IMR-90 (cell line): ENCODE results near the gene SMIM12. TPM values are rescaled to one million over a fixed set of nuclear protein-coding genes. Genes with fewer than 3 reads are reported as not detected.
A peak's percentile ranks its signal among the peaks of the same experiment; 100 is the strongest.

ENCODE experiments used
- ATAC-seq: fragments of 200-7000 bp; cut with Tn5 transposase; 2 replicates; pipeline ENCODE4 v1.9.1; 2020; ENCODE audit warnings: low read depth, mild to moderate bottlenecking, moderate library complexity
- Bru-seq: library from RNA; stranded (reverse); fragments of 400-500 nt; gene quantifications from one replicate; lab custom pipeline; 2021; lab: Mats Ljungman, UMichigan
- BruChase-seq, 2 experiments: library from RNA; stranded (reverse); fragments of 400-500 nt; gene quantifications; one replicate each; lab custom pipeline; 2021; lab: Mats Ljungman, UMichigan
- BruUV-seq: library from RNA; stranded (reverse); fragments of 400-500 nt; replicated peaks from 2 replicates; lab custom pipeline; 2021; lab: Mats Ljungman, UMichigan
- CTCF ChIA-PET: fragments of 300-600 bp; formaldehyde crosslinking; extraction: SDS; loops from one replicate; lab custom pipeline; 2021; ENCODE audit warnings: antibody characterized with exemption; lab: Yijun Ruan, JAX
- POLR2A ChIA-PET: fragments of 300-600 bp; sonication (Branson Sonifier 250); formaldehyde crosslinking; loops from one replicate; lab custom pipeline; 2022; ENCODE audit warnings: antibody characterized with exemption; ENCODE audit not compliant: unreplicated experiment; lab: Charles Lee
- DNase-seq: peaks from one replicate; pipeline ENCODE4 v3.0.0; 2013
- H2AFZ ChIP-seq: replicated peaks from 2 replicates; pipeline ENCODE3; 2013; ENCODE audit warnings: low read length, mild to moderate bottlenecking; ENCODE audit not compliant: poor library complexity
- H2AK5ac ChIP-seq: 2 replicates; pipeline ENCODE4 v1.6.1; 2013; ENCODE audit warnings: low read depth, low read length, inconsistent platforms
- H2AK9ac ChIP-seq: replicated peaks from 2 replicates; pipeline ENCODE3; 2013; ENCODE audit warnings: mild to moderate bottlenecking, low read depth, low read length, moderate library complexity; ENCODE audit not compliant: poor library complexity
- H2BK120ac ChIP-seq: 2 replicates; pipeline ENCODE4 v1.6.1; 2013; ENCODE audit warnings: low read depth, low read length, inconsistent platforms
- H2BK15ac ChIP-seq: 3 replicates; pipeline ENCODE4 v1.6.1; 2013; ENCODE audit warnings: low read depth, low read length, inconsistent platforms
- H2BK20ac ChIP-seq: 2 replicates; pipeline ENCODE4 v1.6.1; 2013; ENCODE audit warnings: low read depth, mild to moderate bottlenecking, inconsistent platforms, low read length, moderate library complexity
- H2BK5ac ChIP-seq: 2 replicates; pipeline ENCODE4 v1.6.1; 2013; ENCODE audit warnings: mild to moderate bottlenecking, low read depth, low read length, inconsistent platforms; ENCODE audit not compliant: poor library complexity, severe bottlenecking
- H3K14ac ChIP-seq: replicated peaks from 2 replicates; pipeline ENCODE4 v1.6.1; 2013; ENCODE audit warnings: low read depth, low read length, inconsistent platforms
- H3K18ac ChIP-seq: 2 replicates; pipeline ENCODE4 v1.6.1; 2013; ENCODE audit warnings: low read depth, low read length, control low read depth
- H3K23ac ChIP-seq: 2 replicates; pipeline ENCODE4 v1.6.1; 2013; ENCODE audit warnings: low read depth, low read length, inconsistent platforms
- H3K27ac ChIP-seq: 2 replicates; pipeline ENCODE4 v1.5.1; 2013; ENCODE audit warnings: mild to moderate bottlenecking, control low read depth, low read length; ENCODE audit not compliant: insufficient read depth
- H3K27me3 ChIP-seq: 2 replicates; pipeline ENCODE4 v1.6.1; 2013; ENCODE audit warnings: low read length; ENCODE audit not compliant: control insufficient read depth, insufficient read depth
- H3K36me3 ChIP-seq: 2 replicates; pipeline ENCODE4 v1.6.1; 2013; ENCODE audit warnings: low read length, mixed read lengths; ENCODE audit not compliant: control insufficient read depth, insufficient read depth
- H3K4ac ChIP-seq: 2 replicates; pipeline ENCODE4 v1.6.1; 2013; ENCODE audit warnings: low read depth, low read length, inconsistent platforms
- H3K4me1 ChIP-seq: 2 replicates; pipeline ENCODE4 v1.6.1; 2013; ENCODE audit warnings: low read length, mixed read lengths; ENCODE audit not compliant: control insufficient read depth, insufficient read depth
- H3K4me2 ChIP-seq: 2 replicates; pipeline ENCODE4 v1.6.1; 2013; ENCODE audit warnings: low read depth, mild to moderate bottlenecking, control low read depth, low read length, moderate library complexity
- H3K4me3 ChIP-seq: 2 replicates; pipeline ENCODE4 v1.5.1; 2013; ENCODE audit warnings: low read depth, mild to moderate bottlenecking, control low read depth, low read length, moderate library complexity; ENCODE audit not compliant: insufficient read depth
- H3K56ac ChIP-seq: 2 replicates; pipeline ENCODE4 v1.6.1; 2013; ENCODE audit warnings: low read length, inconsistent platforms; ENCODE audit not compliant: insufficient read depth; ENCODE audit errors: extremely low read depth
- H3K79me1 ChIP-seq, 2 experiments: 2 replicates each; pipeline ENCODE4 v1.6.1; 2013; ENCODE audit warnings: low read length in 2 of 2, inconsistent platforms in 1 of 2, low read depth in 1 of 2
- H3K9ac ChIP-seq: 2 replicates; pipeline ENCODE4 v1.6.1; 2013; ENCODE audit warnings: low read depth, low read length, control low read depth
- H3K9me1 ChIP-seq: 2 replicates; pipeline ENCODE4 v1.6.1; 2013; ENCODE audit warnings: low read length, inconsistent platforms; ENCODE audit not compliant: insufficient read depth
- H3K9me3 ChIP-seq: 2 replicates; pipeline ENCODE4 v1.6.1; 2013; ENCODE audit warnings: low read length; ENCODE audit not compliant: control insufficient read depth, insufficient read depth
- H4K20me1 ChIP-seq: 2 replicates; pipeline ENCODE4 v1.6.1; 2013; ENCODE audit warnings: low read length, inconsistent platforms; ENCODE audit not compliant: insufficient read depth
- H4K5ac ChIP-seq: 2 replicates; pipeline ENCODE4 v1.6.1; 2013; ENCODE audit warnings: mild to moderate bottlenecking, low read depth, low read length, control low read depth
- H4K8ac ChIP-seq, 2 experiments: 2 replicates each; pipeline ENCODE4 v1.6.1; 2013; ENCODE audit warnings: low read depth in 2 of 2, low read length in 2 of 2, control low read depth in 1 of 2, inconsistent platforms in 1 of 2
- H4K91ac ChIP-seq: 2 replicates; pipeline ENCODE4 v1.6.1; 2013; ENCODE audit warnings: low read depth, low read length, inconsistent platforms; ENCODE audit not compliant: insufficient read depth
- BHLHE40 ChIP-seq: fragments of 150-350 bp; IDR thresholded peaks from 2 replicates; pipeline ENCODE4 v1.6.1; 2016; ENCODE audit warnings: mild to moderate bottlenecking, low read depth, low read length
- CEBPB ChIP-seq: IDR thresholded peaks from 2 replicates; pipeline ENCODE4 v1.6.1; 2012; ENCODE audit warnings: low read depth, low read length, improper control_type of control experiment
- FOS ChIP-seq: fragments of 150-350 bp; IDR thresholded peaks from 2 replicates; pipeline ENCODE4 v1.6.1; 2016; ENCODE audit warnings: low read depth, low read length
- MAZ ChIP-seq: IDR thresholded peaks from 2 replicates; pipeline ENCODE4 v1.6.1; 2012; ENCODE audit warnings: low read depth, mild to moderate bottlenecking, low read length, improper control_type of control experiment, moderate library complexity, borderline replicate concordance
- MXI1 ChIP-seq: IDR thresholded peaks from 2 replicates; pipeline ENCODE4 v1.6.1; 2012; ENCODE audit warnings: low read depth, mild to moderate bottlenecking, low read length, moderate library complexity, borderline replicate concordance
- NFE2L2 ChIP-seq: fragments of 150-350 bp; IDR thresholded peaks from 2 replicates; pipeline ENCODE4 v1.6.1; 2016; ENCODE audit warnings: low read depth, mild to moderate bottlenecking, low read length
- POLR2A ChIP-seq: IDR thresholded peaks from 2 replicates; pipeline ENCODE4 v1.6.1; 2012; ENCODE audit warnings: mild to moderate bottlenecking, low read depth, low read length
- RAD21 ChIP-seq: IDR thresholded peaks from 2 replicates; pipeline ENCODE4 v1.6.1; 2012; ENCODE audit warnings: low read length, improper control_type of control experiment
- RCOR1 ChIP-seq: IDR thresholded peaks from 2 replicates; pipeline ENCODE4 v1.6.1; 2012; ENCODE audit warnings: mild to moderate bottlenecking, low read length, improper control_type of control experiment; ENCODE audit not compliant: insufficient replicate concordance
- RFX5 ChIP-seq: IDR thresholded peaks from 2 replicates; pipeline ENCODE4 v1.8.0; 2012; ENCODE audit warnings: low read depth, mild to moderate bottlenecking, low read length, moderate library complexity
- WGBS, 2 experiments: methylation state at CpG; one replicate each; pipeline versions ENCODE4 v1.1.5 to v1.1.7; 2013; ENCODE audit warnings: missing lambda C conversion rate in 2 of 2; ENCODE audit not compliant: insufficient read length in 1 of 2; ENCODE audit errors: extremely low coverage in 2 of 2; 5-methylcytosine and 5-hydroxymethylcytosine counted together
- dilution Hi-C: fragments of 300-500 bp; cut with HindIII; formaldehyde crosslinking; loops from one replicate; pipeline ENCODE4 v1.14.3; 2018; ENCODE audit warnings: low sequenced_read_pairs; ENCODE audit not compliant: unreplicated experiment
- in situ Hi-C: fragments of 300-500 bp; cut with MboI; formaldehyde crosslinking; loops from 3 replicates; pipeline ENCODE4 v1.14.3; 2019; ENCODE audit warnings: low sequenced_read_pairs, inconsistent platforms, mixed read lengths
- intact Hi-C: fragments of 100-400 bp; cut with micrococcal nuclease; formaldehyde crosslinking; loops from 2 replicates; pipeline ENCODE4 v1.10.0; 2022
- long read RNA-seq: library from polyadenylated mRNA; unstranded; transcript quantifications from one replicate; pipeline ENCODE4 v2.0.0, GENCODE V29; 2021; ENCODE audit not compliant: unreplicated experiment
- polyA plus RNA-seq, 3 experiments: library from polyadenylated mRNA; depleted of rRNA; stranded (reverse); fragments of >200 nt; gene quantifications; 2 replicates each; pipeline ENCODE4 v1.2.3, GENCODE V29; 2012; ENCODE audit warnings: low replicate concordance in 1 of 3
- total RNA-seq: library from RNA; depleted of rRNA; stranded (reverse); fragments of >200 nt; gene quantifications from 2 replicates; pipeline ENCODE4 v1.2.3, GENCODE V29; 2012; rRNA removed
- TF ChIP-seq, protein P1 (sequence below): conservative IDR thresholded peaks from 2 replicates; pipeline ENCODE4 v1.5.1; 2012; ENCODE audit warnings: mild to moderate bottlenecking, low read depth, low read length, improper control_type of control experiment
- TF ChIP-seq, protein P2 (sequence below): fragments of 150-350 bp; IDR thresholded peaks from 2 replicates; pipeline ENCODE4 v1.6.1; 2016; ENCODE audit warnings: low read depth, mild to moderate bottlenecking, low read length, moderate library complexity, borderline replicate concordance

Gene SMIM12
- total RNA-seq (31.9 and 36.4 TPM in 2 replicates), polyA plus RNA-seq (2012; rRNA removed) (39.8 and 44.4 TPM in 2 replicates), Bru-seq, nascent RNA (percentile 82 among the genes with signal in this experiment), BruChase-seq, experiment 1, labeled RNA remaining after a 6-hour chase (percentile 85 among the genes with signal in this experiment), BruChase-seq, experiment 2, labeled RNA remaining after a 2-hour chase (percentile 88 among the genes with signal in this experiment)
- polyA plus RNA-seq (2012; cell fraction: cytosol; rRNA removed): 31.4 and 39.9 TPM in 2 replicates
- 13.7 and 21.5 TPM in 2 replicates for polyA plus RNA-seq (2012; cell fraction: nucleus; rRNA removed; ENCODE audit: low replicate concordance)
- long read RNA-seq, transcript SMIM12-206 (2 exons, 3,454 nt): major isoform, 29 of 33 reads
- long read RNA-seq, partial matches to known transcripts: 1 of 33 reads
- long read RNA-seq, other reads (novel, unspliced or antisense): 0 of 33 reads

DNA sequence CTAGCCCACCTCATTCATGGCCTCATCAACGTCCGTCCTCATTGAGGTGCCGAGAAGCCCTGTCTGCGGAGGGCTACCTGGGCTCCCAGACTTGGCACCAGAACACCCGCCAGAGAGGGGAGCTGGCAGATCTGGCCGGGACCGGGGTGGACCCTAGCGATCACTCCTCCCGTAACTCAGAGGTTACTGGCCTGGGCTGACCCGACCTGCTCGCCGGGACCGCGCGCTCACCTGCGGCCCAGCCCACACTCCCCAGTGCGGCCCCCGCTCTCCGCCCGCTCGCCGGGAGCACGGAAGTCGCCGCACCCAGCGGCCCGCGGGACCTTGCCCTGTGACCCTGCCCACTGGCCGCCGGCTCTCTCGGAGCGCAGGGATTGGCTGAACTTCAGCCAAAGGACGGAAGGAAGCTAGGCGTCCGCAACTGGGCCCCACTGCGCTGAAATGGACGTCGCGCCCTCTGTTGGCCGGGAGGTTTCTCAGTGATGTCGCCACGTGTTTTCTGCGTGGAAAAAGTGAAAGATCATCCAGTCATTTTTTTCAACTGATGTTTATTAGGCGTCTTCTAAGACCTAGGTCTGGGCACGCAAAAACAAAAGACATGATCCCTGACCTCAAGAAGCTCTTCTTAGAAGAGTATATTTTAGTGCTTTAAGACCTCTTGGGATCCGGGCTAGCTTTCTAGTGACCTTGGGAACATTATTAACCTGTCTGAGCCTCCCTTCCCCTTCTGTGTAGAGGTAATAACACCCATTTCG lies at the start of gene SMIM12:
Gene SMIM12, minus strand, starts transcription at position 304 of the 755 bp plus-strand sequence. CDS start 3,772 bp downstream, outside the sequence.
- H2BK15ac ChIP-seq: 0 out of 3 replicates have a peak within 1 kb of the TSS, but pooled peaks have one; percentile 12
- in situ Hi-C loops (no loop called here), intact Hi-C loops (loop anchor here (2.0 to 10.0 kb wide), 2 partner anchors 125 to 325 kb away; partner anchors contain the start of gene TMEM35B), dilution Hi-C loops (no loop called here)
- peak within 1 kb of the TSS; percentile 95 for H2AFZ ChIP-seq
- peak within 1 kb of the TSS; percentile 91 for H3K4me2 ChIP-seq
- peak within 1 kb of the TSS; percentile 55 for H2AK5ac ChIP-seq
- ChIA-PET CTCF (interaction anchor here (0.5 to 1.5 kb wide), 9 partner anchors 11 to 551 kb away, joined by 3 to 6 read pairs (median 4); no protein-coding TSS in a partner anchor), POLR2A (interaction anchor here (0.6 kb wide), 1 partner anchor 678 kb away, joined by 3 read pairs; no protein-coding TSS in a partner anchor)
- H4K5ac ChIP-seq: peak within 1 kb of the TSS; percentile 65
- H3K9me3 ChIP-seq: no peaks in the 10 kb centered on the region
- peak; percentile 100 for ATAC-seq
- peak within 1 kb of the TSS; percentile 76 for H2AK9ac ChIP-seq
- peak within 1 kb of the TSS; percentile 84 for H3K9ac ChIP-seq
- DNase-seq: peak; percentile 90
- no peaks in the 10 kb centered on the region; the same call in 1 of the 2 replicates for H3K4me1 ChIP-seq
- WGBS, 2 experiments: 0% methylated on average over 12 of the region's 47 CpGs; no CpG with 5 or more reads in 1 of the 2 experiments
- H3K23ac ChIP-seq: peak within 1 kb of the TSS; percentile 19
- H4K20me1 ChIP-seq: 0 out of 2 replicates have a peak, but pooled peaks cover 3% of the 10 kb centered on the region
- peak within 1 kb of the TSS; percentile 57 for H3K27ac ChIP-seq
- H3K14ac ChIP-seq: peak within 1 kb of the TSS; percentile 59
- peak within 1 kb of the TSS; percentile 75 for H4K91ac ChIP-seq
- peak within 1 kb of the TSS; percentile 59 for H2BK5ac ChIP-seq
- no peak within 1 kb of the TSS for H2BK20ac ChIP-seq
- peak within 1 kb of the TSS; percentile 86 to 96 for H4K8ac ChIP-seq
- H3K18ac ChIP-seq: peak within 1 kb of the TSS; percentile 15; the same call in 1 of the 2 replicates
- peak within 1 kb of the TSS; percentile 77 for H3K4ac ChIP-seq
- peaks cover 6% of the 10 kb centered on the region; the same call in 1 of the 2 replicates for H3K27me3 ChIP-seq
- BruUV-seq: no TSS peak
- peaks cover 10% of the 10 kb centered on the region for H3K36me3 ChIP-seq
- peak within 1 kb of the TSS; percentile 44; the same call in 1 of the 2 replicates for H2BK120ac ChIP-seq
- H3K4me3 ChIP-seq: peak within 1 kb of the TSS; percentile 89
- no peaks in the 10 kb centered on the region; the same call in 1 of the 2 replicates for H3K9me1 ChIP-seq
- H3K56ac ChIP-seq: peak within 1 kb of the TSS; percentile 81
- H3K79me1 ChIP-seq: peaks cover 0 to 19% of the 10 kb centered on the region in 2 experiments; a peak in 2 of 4 replicates
- TF ChIP-seq NFE2L2 (no peak), POLR2A (peak; percentile 89), FOS (no peak), BHLHE40 (peak; percentile 52), RAD21 (no peak; the same call in 1 of the 2 replicates), MXI1 (peak; percentile 90), MAZ (peak; percentile 66), CEBPB (no peak), RCOR1 (no peak), RFX5 (no peak)
- TF ChIP-seq, protein P1, sequence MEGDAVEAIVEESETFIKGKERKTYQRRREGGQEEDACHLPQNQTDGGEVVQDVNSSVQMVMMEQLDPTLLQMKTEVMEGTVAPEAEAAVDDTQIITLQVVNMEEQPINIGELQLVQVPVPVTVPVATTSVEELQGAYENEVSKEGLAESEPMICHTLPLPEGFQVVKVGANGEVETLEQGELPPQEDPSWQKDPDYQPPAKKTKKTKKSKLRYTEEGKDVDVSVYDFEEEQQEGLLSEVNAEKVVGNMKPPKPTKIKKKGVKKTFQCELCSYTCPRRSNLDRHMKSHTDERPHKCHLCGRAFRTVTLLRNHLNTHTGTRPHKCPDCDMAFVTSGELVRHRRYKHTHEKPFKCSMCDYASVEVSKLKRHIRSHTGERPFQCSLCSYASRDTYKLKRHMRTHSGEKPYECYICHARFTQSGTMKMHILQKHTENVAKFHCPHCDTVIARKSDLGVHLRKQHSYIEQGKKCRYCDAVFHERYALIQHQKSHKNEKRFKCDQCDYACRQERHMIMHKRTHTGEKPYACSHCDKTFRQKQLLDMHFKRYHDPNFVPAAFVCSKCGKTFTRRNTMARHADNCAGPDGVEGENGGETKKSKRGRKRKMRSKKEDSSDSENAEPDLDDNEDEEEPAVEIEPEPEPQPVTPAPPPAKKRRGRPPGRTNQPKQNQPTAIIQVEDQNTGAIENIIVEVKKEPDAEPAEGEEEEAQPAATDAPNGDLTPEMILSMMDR: peak; percentile 92
- TF ChIP-seq, protein P2, sequence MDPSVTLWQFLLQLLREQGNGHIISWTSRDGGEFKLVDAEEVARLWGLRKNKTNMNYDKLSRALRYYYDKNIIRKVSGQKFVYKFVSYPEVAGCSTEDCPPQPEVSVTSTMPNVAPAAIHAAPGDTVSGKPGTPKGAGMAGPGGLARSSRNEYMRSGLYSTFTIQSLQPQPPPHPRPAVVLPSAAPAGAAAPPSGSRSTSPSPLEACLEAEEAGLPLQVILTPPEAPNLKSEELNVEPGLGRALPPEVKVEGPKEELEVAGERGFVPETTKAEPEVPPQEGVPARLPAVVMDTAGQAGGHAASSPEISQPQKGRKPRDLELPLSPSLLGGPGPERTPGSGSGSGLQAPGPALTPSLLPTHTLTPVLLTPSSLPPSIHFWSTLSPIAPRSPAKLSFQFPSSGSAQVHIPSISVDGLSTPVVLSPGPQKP: no peak
